Fibroblast of upper back skin (primary cell): ENCODE measurements around the gene ADD1.
"Not testable (repeated sequence)": the region's sequence is repeated elsewhere in the genome, so short reads cannot be mapped to it uniquely, and the experiment has no call there.

Source experiments
- DNase-seq: peaks from one replicate; pipeline ENCODE4 v3.0.0-alpha.2; 2013

The ADD1 gene

DNA sequence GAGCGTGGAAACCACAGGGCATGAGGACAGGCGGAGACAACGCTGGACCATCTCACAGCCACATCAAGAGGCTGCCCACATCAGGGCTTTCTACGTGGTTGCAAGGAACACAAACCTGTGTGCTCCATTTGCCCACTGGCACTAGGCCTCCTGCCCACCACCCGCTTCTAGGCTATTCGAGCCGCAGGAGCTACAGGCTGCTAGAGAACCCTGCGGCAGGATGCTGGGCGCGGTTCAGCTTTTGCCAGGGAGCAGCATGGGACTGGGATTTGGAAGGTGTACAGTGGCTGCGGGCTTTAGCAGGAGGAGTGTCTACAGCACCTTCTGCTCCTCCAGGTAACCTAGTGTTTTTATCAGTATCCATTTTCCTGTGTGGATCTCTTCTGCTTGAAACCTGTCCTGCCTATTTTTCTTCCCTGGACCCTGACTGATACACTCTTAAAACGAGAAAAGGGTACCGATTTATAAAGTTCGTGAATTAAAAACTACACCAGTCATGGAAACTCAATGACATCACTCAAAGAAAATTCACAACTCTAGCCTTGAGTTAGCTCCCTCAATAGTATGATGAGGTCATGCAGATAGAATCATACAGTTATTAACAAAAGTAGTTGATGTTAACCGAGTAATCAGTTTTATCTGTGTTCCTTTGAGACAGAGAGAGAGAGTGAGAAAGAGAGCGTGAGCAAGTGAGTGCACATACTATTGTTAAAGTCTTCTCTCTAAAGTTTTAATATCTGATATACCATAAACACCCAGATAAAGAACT is 106.8 kb downstream of the ADD1 start:
- DNase-seq, result no peak

DNA sequence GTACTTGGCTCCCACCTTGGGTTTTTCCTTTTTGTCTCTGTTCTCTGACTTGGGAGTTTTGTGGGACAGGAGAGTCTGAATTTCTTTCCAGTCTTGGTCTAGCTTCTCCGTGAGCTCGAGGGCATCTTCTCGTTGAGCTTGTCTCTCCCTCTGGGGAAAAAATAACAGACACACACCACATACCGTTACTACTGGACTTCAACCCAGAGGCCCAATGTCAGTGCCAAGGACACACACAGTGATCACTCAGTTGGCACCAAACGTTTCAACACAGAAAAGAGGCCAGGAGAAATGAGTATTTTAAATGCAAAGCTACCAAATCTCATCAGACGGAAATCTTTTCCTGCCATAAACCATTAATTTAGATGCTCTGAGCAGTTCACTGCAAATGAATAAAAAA is 109.9 kb downstream of the ADD1 start:
- no peak for DNase-seq

DNA sequence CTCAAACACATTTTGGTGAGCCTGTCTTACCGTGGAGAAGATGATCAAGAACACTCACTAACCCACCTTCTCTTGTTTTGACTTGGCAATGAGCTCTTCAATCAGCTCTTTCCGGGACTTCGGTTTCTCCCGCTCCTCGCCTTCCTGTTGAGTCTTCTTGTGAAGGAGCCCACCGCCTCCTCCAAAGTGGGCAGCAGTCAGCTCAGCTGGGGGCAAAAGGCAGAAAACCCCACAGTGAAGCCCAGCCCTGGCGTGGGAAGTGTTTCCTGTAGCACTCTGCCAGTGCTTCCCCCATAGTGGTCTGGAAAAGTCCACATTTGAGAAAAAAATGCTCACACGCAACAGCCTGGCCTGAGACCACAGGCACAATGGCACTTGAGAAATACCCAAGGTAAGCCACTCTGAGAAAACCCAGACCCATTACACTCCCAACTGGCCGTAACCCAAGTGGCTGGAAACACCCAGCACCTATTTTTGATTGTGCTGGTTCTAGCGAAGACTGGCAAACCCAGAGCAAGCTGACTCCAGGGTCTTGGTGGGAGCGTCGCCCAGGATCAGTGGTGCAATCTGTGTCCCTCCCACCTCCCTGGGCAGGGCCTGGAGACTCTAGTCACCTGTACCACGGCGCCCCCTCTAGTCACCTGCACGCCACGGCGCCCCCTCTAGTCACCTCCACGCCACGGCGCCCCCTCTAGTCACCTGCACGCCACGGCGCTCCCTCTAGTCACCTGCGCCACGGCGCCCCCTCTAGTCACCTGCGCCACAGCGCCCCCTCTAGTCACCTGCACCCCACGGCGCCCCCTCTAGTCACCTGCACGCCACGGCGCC is 110.9 kb downstream of the ADD1 start:
- no peak for DNase-seq

DNA sequence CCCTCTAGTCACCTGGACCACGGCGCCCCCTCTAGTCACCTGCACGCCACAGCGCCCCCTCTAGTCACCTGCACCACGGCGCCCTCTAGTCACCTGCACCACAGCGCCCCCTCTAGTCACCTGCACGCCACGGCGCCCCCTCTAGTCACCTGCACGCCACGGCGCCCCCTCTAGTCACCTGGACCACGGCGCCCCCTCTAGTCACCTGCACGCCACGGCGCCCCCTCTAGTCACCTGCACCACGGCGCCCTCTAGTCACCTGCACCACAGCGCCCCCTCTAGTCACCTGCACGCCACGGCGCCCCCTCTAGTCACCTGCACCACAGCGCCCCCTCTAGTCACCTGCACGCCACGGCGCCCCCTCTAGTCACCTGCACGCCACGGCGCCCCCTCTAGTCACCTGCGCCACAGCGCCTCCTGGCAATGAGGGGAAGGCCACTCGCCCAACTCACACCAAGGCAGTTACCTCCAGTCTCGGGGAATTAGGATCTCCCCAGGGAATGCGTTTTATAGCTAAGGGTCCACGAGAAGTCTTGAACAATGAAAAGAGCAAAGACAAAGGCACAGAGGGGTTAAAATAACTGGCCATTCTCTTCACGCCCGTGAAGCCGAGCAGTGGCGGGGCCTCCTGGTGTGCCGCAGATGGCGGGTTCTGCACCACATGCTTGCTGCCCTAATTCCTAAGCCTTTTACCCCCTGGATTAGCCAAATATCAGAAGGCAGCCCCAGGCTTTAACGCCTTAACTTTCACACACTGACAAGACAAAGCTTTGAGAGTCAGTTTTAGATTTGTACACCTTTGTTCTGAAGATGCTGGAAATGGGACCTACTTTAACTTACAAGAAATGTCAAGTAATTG is 111.8 kb downstream of the ADD1 start:
- DNase-seq, result not testable (repeated sequence)

DNA sequence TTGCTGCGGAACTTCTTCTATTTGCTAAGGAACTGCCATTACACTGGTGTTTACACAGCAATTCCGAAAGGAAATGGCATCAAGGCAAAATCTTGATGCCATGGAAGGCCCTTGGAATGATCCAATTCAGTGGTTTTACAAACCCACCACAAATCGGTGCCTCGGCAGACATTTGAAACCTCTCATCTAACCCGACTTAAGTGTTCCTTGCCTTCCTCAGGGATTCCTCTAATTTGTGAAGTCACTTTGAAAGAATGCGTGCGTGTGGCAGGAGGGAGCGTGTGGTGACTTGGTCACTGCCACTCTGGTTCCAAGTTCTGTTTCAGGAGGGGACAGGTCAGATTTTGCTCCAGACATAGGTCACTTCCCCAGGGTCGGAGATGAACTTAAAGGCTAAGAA is 114.8 kb downstream of the ADD1 start:
- DNase-seq, result peak; percentile 66

DNA sequence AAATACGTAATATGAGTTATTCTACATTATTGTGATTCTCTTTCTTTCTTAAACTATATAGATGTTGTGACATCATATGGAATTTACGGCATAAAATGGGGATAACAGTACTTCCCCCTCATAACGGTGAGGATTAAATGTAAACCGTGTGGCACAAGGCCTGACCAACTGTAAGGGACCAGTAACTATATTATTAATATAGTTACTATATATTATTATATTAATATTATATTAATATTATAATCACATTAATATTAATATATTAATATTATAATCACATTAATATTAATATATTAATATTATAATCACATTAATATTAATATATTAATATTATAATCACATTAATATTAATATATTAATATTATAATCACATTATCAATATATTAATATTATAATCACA is 116.8 kb downstream of the ADD1 start:
- DNase-seq, result not testable (repeated sequence)

DNA sequence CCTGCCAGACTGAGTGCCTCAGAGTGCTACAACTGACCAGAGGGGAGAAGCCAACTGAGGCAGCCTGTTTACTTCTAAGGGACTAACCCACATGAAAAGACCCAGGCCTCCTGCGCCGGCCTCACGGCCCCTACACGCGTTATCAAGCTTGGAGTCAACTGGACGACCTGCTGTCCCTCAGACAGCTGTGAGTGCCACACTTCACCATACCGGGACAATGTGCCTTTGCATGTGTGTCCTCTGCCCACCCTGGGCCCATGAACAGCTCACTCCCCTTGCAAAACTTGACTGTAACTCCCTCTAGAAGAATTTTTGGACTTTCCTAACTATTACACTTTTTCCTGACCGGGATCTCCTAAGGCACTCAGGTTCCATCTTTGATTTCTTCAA is 117.8 kb downstream of the ADD1 start:
- no peak for DNase-seq

DNA sequence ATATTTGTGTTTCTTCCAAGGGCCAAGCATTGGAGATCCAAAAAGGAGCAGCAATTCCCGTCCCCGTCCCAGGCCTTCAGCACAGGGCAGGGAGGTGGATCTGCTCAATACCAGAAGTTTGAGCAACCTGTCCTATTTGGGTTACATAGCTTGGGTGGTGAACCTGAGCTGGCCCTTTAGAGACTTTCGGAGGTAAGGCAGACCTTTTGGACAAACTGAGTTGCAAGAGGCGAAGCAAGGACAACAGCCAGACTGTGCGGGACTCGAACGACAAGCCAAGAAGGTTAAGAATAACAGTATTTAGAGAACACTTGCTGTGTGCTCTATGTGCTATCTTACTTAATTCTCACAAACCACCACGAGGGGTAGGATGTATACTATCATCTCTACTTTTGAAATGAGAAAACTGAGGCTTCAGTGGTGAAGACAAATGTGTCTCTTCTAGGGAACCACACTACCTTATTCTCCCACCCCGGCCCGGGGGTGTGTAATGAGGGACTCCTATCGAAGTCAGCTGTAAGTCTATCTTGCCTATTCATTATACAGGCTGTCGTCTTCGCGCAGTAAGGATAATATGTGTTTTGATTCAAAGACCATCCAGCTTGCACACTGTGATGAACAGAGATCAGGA is 118.3 kb downstream of the ADD1 start:
- no peak for DNase-seq

DNA sequence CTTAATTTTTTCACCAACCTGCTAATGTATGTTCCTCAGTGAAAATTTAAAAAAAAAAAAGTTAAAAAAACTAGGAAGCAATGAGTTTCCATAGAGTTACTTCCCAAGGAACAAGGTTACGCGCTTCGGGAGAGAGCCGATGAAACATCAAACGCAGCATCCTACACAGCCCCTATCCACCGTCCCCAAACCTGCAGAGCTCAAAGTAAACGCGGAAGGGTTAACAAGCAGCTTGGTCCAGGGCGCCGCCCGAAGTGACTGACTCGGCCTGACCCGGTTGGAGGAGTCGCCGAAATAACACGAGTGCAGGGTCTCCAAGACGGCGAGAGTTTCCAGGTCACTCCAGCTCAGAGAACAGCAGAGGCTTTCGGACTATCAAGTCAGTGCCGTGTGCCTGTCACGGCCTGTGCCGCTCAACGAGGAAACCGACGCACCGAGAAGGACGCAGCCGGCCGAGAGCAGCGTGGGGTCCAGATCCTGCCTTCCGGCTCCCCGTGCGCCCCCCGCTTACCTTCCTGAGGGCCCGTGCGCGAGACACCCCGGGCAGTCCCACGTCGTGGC is 119.0 kb downstream of the ADD1 start:
- DNase-seq, result peak; percentile 38

DNA sequence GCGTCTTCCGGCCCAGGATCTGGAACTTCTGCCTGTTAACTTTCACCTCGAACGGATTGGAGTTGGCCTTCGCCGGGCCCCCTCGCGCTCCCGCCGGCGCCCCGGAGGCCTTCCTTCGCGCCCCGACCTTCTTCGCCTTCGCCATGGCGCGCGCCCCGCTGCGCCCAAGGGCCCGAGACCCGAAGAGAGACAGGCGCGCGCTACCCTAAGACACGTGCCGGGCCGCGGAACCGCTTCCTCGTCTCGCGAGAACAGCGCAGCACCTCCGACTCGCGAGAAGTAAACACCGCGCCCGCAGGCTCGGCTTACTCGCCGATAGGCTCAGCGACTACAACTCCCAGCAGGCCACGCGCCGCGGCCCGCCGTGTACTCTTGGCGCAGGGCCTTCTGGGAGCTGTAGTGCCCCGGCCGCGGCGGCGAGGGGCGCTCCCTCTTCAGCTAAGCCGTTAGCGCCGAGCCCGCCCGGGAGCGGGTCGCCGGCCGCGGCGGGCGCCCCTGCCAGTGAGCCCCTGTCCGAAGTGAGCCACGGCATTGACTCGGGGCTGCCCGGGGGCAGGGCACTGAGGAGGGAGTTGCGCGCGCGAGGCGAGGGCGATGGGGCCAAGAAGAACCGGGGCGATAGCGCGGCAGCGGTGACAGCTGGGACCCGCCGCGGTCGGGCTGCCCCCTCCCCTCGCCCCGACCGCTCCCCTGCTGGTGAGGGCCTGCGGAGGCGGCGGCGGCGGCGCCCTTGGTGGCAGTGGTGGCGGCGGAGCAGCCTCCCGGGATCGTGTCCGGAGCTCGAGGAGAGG is 119.7 kb downstream of the ADD1 start, which contains the start of the genes GRK4 and NOP14:
Gene GRK4 (plus strand): TSS at position 397 of the 791 bp plus-strand sequence. CDS start 500 bp downstream, outside the sequence.
Gene NOP14 (minus strand): TSS at position 232 of the 791 bp plus-strand sequence. CDS start 87 bp downstream, at position 145.
- DNase-seq, result peak; percentile 98

DNA sequence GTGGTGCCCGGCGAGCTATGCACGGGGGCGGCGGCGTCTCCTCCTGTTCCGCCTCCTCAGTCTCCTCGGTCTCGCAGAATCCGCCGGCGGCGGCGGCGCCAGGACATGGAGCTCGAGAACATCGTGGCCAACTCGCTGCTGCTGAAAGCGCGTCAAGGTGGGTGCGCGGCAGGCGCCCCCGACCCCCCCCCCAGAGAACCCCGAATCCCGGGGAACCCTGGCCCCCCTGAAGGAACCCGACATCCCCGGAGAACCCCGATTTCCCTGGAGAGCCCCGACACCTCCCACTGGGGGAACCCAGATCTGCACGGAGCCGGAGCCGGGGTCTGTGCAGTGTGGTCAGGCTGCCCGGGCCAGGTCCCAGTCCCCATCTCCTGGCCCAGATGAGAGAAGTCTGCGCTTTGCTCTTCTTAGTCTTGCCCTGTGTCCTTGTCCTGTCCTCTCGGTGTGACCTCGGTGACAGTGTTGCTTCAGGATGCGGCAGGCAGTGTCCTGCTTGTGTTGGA is 120.4 kb downstream of the ADD1 start:
- DNase-seq, result peak; percentile 45

DNA sequence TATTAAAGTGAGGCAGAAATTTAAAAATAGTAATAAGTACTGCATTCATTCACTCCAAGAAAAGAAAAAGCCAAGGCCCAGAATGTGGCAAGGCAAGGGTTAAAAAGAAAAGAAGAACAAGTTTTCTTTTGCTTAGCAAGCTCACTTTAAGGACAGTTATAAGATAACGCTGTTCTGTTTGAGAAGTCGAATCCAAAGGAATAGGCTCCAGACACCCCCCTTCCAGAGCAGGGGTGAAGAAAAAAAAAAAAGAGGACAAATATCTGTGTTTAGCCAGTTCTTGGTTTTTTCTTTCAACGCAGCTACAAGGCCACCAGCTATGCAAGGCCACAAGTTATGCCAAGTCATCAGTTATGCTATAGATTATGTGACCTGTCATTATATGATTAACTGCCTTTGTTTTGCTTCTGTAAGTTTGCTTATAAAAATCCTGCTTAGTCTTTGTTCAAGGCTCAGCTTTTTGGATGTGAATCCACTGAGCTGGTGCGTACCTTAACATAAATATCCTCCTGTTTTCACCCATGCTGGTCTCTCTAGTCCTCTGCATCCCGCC is 121.1 kb downstream of the ADD1 start:
- no peak for DNase-seq

DNA sequence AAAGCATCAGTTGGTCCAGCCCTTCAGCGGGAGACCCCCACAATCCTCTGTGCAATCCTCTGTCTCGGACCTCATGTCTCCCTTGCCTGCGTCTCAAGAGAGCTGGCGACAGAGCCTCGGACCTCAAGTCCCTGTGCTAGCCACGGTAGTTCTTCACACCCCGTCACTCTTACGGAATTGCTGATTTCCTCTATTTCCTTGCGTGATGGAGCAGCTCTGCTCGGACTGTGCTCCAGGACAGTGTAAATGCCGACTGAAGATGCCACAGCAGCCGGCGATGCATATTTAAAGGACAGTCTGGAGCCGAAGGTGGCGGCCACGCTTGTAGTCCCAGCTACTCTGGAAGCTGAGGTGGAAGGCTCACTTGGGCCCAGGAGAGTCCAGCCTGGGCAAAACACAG is 121.6 kb downstream of the ADD1 start:
- no peak for DNase-seq

DNA sequence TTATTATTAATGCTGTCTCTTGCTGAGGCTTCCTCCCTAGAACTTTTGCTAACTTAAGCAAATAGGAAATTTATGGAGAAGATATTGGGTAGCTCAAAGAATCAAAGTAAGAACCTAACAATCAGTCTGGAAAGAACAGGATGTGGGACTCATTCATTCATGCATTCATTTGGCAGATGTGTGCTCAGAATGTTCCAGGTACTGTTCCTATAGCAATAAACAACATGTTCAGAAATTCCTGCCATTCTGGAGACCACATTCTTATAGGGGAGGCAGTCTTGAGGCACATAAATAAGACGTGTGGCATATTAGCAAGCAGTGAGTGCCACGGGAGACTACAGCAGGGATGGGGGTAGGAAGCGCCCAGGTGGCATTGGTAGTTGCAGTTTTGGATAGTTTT is 124.7 kb downstream of the ADD1 start:
- DNase-seq, result no peak

DNA sequence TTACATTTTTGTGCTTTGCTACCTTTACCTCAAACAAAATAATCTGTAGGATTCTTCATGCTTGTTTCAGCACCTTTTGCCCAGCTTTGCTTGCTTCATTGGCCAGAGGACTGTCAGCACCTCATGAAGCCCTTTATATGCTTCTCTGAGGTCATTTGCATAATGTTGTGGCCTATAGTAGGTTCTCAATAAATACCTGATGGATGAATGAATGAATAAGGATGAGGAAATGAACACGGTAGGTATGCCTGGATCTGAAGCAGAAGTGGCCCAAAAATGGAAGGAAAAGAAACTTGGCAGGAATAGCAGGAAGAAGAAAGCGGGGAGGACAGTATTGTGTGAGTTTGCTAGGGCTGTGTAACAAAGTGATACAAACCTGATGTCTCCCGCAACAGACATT is 127.6 kb downstream of the ADD1 start:
- DNase-seq, result no peak

DNA sequence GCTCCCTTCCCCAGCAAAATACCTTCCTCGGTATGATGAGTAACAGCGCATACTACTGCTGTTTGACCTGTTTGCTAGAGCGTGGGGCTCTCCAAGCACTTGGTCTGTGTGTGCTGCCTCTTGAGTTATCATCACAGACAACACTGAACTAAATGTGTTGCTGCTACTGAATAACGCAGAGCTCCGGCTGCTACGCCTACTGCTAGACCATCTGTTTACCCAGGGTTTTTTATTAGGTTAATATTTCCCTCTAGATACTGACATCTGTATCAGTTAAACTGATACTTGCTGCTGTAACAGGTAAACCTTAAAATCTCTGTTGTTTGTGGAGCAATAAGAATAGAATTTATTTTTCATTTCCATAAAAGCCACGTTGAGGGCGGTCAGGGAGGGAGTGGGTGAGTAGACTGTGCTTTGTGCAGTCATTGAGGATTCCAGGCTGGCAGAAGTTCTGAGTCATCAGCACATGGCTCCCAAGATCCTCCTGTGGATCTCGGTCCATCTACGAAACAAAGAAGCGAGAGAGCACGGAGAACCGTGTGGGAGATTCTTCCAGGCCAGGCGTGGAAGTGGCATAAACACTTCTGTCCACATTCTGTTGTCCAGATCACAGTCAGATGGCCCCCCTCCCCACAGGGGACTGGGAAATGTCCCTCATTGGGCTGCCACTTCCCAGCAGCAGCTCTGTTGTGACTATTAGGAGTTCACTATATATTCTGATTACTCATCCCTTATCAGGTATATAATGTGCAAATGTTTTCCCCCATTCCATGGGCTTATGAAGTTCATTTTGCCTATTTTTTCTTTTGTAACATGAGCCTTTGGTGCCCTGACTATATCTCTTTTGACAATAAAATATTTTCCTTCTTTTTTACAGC is 133.8 kb downstream of the ADD1 start:
- peak; percentile 28 for DNase-seq
